H7 (cell line): ENCODE results near the gene PRPS1. TPM values are rescaled to one million over a fixed set of nuclear protein-coding genes. Genes with fewer than 3 reads are reported as not detected.
"Not testable (repeated sequence)": the region's sequence is repeated elsewhere in the genome, so short reads cannot be mapped to it uniquely, and the experiment has no call there.

ENCODE experiments used
- DNase-seq: peaks from one replicate; pipeline ENCODE4 v3.0.0; 2012
- H3K27me3 ChIP-seq: 2 replicates; pipeline ENCODE4 v1.6.0; 2011; ENCODE audit warnings: mild to moderate bottlenecking, low read length; ENCODE audit not compliant: control insufficient read depth, insufficient read depth
- H3K36me3 ChIP-seq: replicated peaks from 2 replicates; pipeline ENCODE4 v1.5.1; 2011; ENCODE audit warnings: low read length; ENCODE audit not compliant: control insufficient read depth, insufficient read depth
- H3K4me3 ChIP-seq: 2 replicates; pipeline ENCODE4 v1.5.1; 2011; ENCODE audit warnings: low read depth, mild to moderate bottlenecking, control low read depth, low read length, moderate library complexity; ENCODE audit not compliant: insufficient read depth
- total RNA-seq: library from RNA; depleted of rRNA; stranded (reverse); fragments of >200 nt; shearing (Covaris generic); gene quantifications from 2 replicates; pipeline ENCODE4 v1.2.3, GENCODE V29; 2014

Gene PRPS1
- total RNA-seq, 1 experiment from 2014 or later, result 231 TPM

- Histone ChIP-seq H3K36me3 (no peaks in the 10 kb centered on the region), H3K4me3 (no peak overlapping the region), H3K27me3 (peaks cover 10% of the 10 kb centered on the region; the same call in 1 of the 2 replicates)
- peak; percentile 25 for DNase-seq
Observed at GRCh38 chrX:107674480-107675364, 46.4 kb downstream of the PRPS1 start.

GRCh38 chrX:107675365-107675654, 47.0 kb downstream of the PRPS1 start:
- no peak overlapping the region for H3K4me3 ChIP-seq
- DNase-seq, result no peak
- H3K36me3 ChIP-seq, result no peaks in the 10 kb centered on the region
- peaks cover 10% of the 10 kb centered on the region; the same call in 1 of the 2 replicates for H3K27me3 ChIP-seq

- no peaks in the 10 kb centered on the region for H3K36me3 ChIP-seq
- peaks cover 10% of the 10 kb centered on the region; the same call in 1 of the 2 replicates for H3K27me3 ChIP-seq
- no peak overlapping the region; the same call in 1 of the 2 replicates for H3K4me3 ChIP-seq
- no peak for DNase-seq
Observed at GRCh38 chrX:107675823-107676555, 47.7 kb downstream of the PRPS1 start.

GRCh38 chrX:107676559-107677378, 48.5 kb downstream of the PRPS1 start:
- peak; percentile 58 for DNase-seq
- no peaks in the 10 kb centered on the region for H3K36me3 ChIP-seq
- peak overlapping the region; percentile 6; the same call in 1 of the 2 replicates for H3K4me3 ChIP-seq
- peaks cover 10% of the 10 kb centered on the region; the same call in 1 of the 2 replicates for H3K27me3 ChIP-seq

GRCh38 chrX:107677501-107677901, 49.2 kb downstream of the PRPS1 start:
- H3K36me3 ChIP-seq, result no peaks in the 10 kb centered on the region
- no peak overlapping the region for H3K4me3 ChIP-seq
- peaks cover 10% of the 10 kb centered on the region; the same call in 1 of the 2 replicates for H3K27me3 ChIP-seq
- DNase-seq, result peak; percentile 46

- peaks cover 10% of the 10 kb centered on the region; the same call in 1 of the 2 replicates for H3K27me3 ChIP-seq
- no peak for DNase-seq
- no peak overlapping the region for H3K4me3 ChIP-seq
- H3K36me3 ChIP-seq, result no peaks in the 10 kb centered on the region
Observed at GRCh38 chrX:107677909-107678308, 49.6 kb downstream of the PRPS1 start.

- H3K4me3 ChIP-seq, result no peak overlapping the region
- H3K27me3 ChIP-seq, result peaks cover 10% of the 10 kb centered on the region; the same call in 1 of the 2 replicates
- no peak for DNase-seq
- no peaks in the 10 kb centered on the region for H3K36me3 ChIP-seq
Observed at GRCh38 chrX:107678957-107679740, 50.8 kb downstream of the PRPS1 start.

- no peaks in the 10 kb centered on the region for H3K36me3 ChIP-seq
- H3K4me3 ChIP-seq, result no peak overlapping the region
- peaks cover 6% of the 10 kb centered on the region; the same call in 1 of the 2 replicates for H3K27me3 ChIP-seq
- no peak for DNase-seq
Observed at GRCh38 chrX:107682256-107682655, 53.9 kb downstream of the PRPS1 start.

GRCh38 chrX:107683124-107683895, 55.0 kb downstream of the PRPS1 start:
- Histone ChIP-seq H3K4me3 (no peak overlapping the region), H3K27me3 (peaks cover 4% of the 10 kb centered on the region; the same call in 1 of the 2 replicates), H3K36me3 (no peaks in the 10 kb centered on the region)
- DNase-seq, result no peak

- Histone ChIP-seq H3K36me3 (no peaks in the 10 kb centered on the region), H3K4me3 (no peak overlapping the region), H3K27me3 (no peaks in the 10 kb centered on the region; the same call in 1 of the 2 replicates)
- DNase-seq, result no peak
Observed at GRCh38 chrX:107683931-107684330, 55.6 kb downstream of the PRPS1 start.

GRCh38 chrX:107684956-107685385, 56.7 kb downstream of the PRPS1 start:
- no peaks in the 10 kb centered on the region for H3K36me3 ChIP-seq
- DNase-seq, result peak; percentile 63
- no peak overlapping the region for H3K4me3 ChIP-seq
- H3K27me3 ChIP-seq, result no peaks in the 10 kb centered on the region

- H3K4me3 ChIP-seq, H3K27me3 ChIP-seq, DNase-seq, H3K36me3 ChIP-seq: not testable (repeated sequence)
Observed at GRCh38 chrX:107685586-107685985, 57.3 kb downstream of the PRPS1 start.

GRCh38 chrX:107686026-107686425, 57.7 kb downstream of the PRPS1 start:
- Histone ChIP-seq H3K27me3 (no peaks in the 10 kb centered on the region), H3K4me3 (no peak overlapping the region), H3K36me3 (no peaks in the 10 kb centered on the region)
- no peak for DNase-seq
